ENCODE measurements around the gene LGALS4. TPM values are rescaled to one million over a fixed set of nuclear protein-coding genes. Genes with fewer than 3 reads are reported as not detected.
A peak's percentile ranks its signal among the peaks of the same experiment; 100 is the strongest.

Gene LGALS4
- polyA plus RNA-seq, 4 donors, result 1,130 to 3,807 (median 2,480) TPM

GRCh38 chr19:38840583-38840968 lies 27.8 kb upstream of the LGALS4 start:
- WGBS, 3 donors, result 72 to 94% (median 93%) methylated on average over 5 of the region's 5 CpGs
- DNase-seq (no peak), FAIRE-seq (no peak)
- Histone ChIP-seq H3K4me1 (ENCODE audit: control insufficient read depth in 3 of 3, insufficient read depth in 2 of 3, low read depth in 1 of 3, low read length in 2 of 3) (peaks cover 0 to 36% (median 0%) of the 10 kb centered on the region in 3 donors), H3K9me3 (ENCODE audit: control insufficient read depth in 2 of 2, insufficient read depth in 1 of 2, low read depth in 1 of 2, low read length in 1 of 2) (no peaks in the 10 kb centered on the region), H3K27ac (ENCODE audit: low read depth in 1 of 3, low read length in 2 of 3) (no peak overlapping the region), H3K4me3 (ENCODE audit: low read depth in 1 of 3, low read length in 3 of 3) (no peak overlapping the region), H3K36me3 (ENCODE audit: control insufficient read depth in 3 of 3, insufficient read depth in 2 of 3, low read depth in 1 of 3, low read length in 3 of 3) (peaks cover 52 to 97% (median 67%) of the 10 kb centered on the region in 3 donors), H3K27me3 (ENCODE audit: control insufficient read depth in 3 of 3, insufficient read depth in 3 of 3, low read length in 3 of 3) (no peaks in the 10 kb centered on the region)

- peaks cover 48 to 92% (median 64%) of the 10 kb centered on the region in 3 donors for H3K36me3 ChIP-seq (ENCODE audit: control insufficient read depth in 3 of 3, insufficient read depth in 2 of 3, low read depth in 1 of 3, low read length in 3 of 3)
- FAIRE-seq (no peak), DNase-seq (no peak)
- 71 to 80% (median 80%) methylated on average over 25 to 28 of the region's 28 CpGs for WGBS, 3 donors
- H3K4me1 ChIP-seq (ENCODE audit: control insufficient read depth in 3 of 3, insufficient read depth in 2 of 3, low read depth in 1 of 3, low read length in 2 of 3), result peaks cover 0 to 36% (median 0%) of the 10 kb centered on the region in 3 donors
- H3K27me3 ChIP-seq (ENCODE audit: control insufficient read depth in 3 of 3, insufficient read depth in 3 of 3, low read length in 3 of 3), result no peaks in the 10 kb centered on the region
- H3K9me3 ChIP-seq (ENCODE audit: control insufficient read depth in 2 of 2, insufficient read depth in 1 of 2, low read depth in 1 of 2, low read length in 1 of 2), result no peaks in the 10 kb centered on the region
- no peak overlapping the region for H3K27ac ChIP-seq (ENCODE audit: low read depth in 1 of 3, low read length in 2 of 3)
- no peak overlapping the region for H3K4me3 ChIP-seq (ENCODE audit: low read depth in 1 of 3, low read length in 3 of 3)
These were observed 27.3 kb upstream of the LGALS4 start for GRCh38 chr19:38839816-38840582.

GRCh38 chr19:38838986-38839761 lies 26.4 kb upstream of the LGALS4 start:
- DNase-seq (no peak), FAIRE-seq (no peak)
- Histone ChIP-seq H3K9me3 (ENCODE audit: control insufficient read depth in 2 of 2, insufficient read depth in 1 of 2, low read depth in 1 of 2, low read length in 1 of 2) (no peaks in the 10 kb centered on the region), H3K27me3 (ENCODE audit: control insufficient read depth in 3 of 3, insufficient read depth in 3 of 3, low read length in 3 of 3) (no peaks in the 10 kb centered on the region), H3K27ac (ENCODE audit: low read depth in 1 of 3, low read length in 2 of 3) (peak overlapping the region in 2 of 3 donors; percentile 17 to 68), H3K36me3 (ENCODE audit: control insufficient read depth in 3 of 3, insufficient read depth in 2 of 3, low read depth in 1 of 3, low read length in 3 of 3) (peaks cover 44 to 89% (median 55%) of the 10 kb centered on the region in 3 donors), H3K4me1 (ENCODE audit: control insufficient read depth in 3 of 3, insufficient read depth in 2 of 3, low read depth in 1 of 3, low read length in 2 of 3) (peaks cover 0 to 36% (median 0%) of the 10 kb centered on the region in 3 donors), H3K4me3 (ENCODE audit: low read depth in 1 of 3, low read length in 3 of 3) (no peak overlapping the region)
- WGBS, 3 donors, result 82 to 90% (median 87%) methylated on average over 12 of the region's 12 CpGs

GRCh38 chr19:38838208-38838985 lies 25.7 kb upstream of the LGALS4 start:
- Histone ChIP-seq H3K36me3 (ENCODE audit: control insufficient read depth in 3 of 3, insufficient read depth in 2 of 3, low read depth in 1 of 3, low read length in 3 of 3) (peaks cover 40 to 81% (median 51%) of the 10 kb centered on the region in 3 donors), H3K4me1 (ENCODE audit: control insufficient read depth in 3 of 3, insufficient read depth in 2 of 3, low read depth in 1 of 3, low read length in 2 of 3) (peaks cover 0 to 36% (median 0%) of the 10 kb centered on the region in 3 donors), H3K9me3 (ENCODE audit: control insufficient read depth in 2 of 2, insufficient read depth in 1 of 2, low read depth in 1 of 2, low read length in 1 of 2) (no peaks in the 10 kb centered on the region), H3K27me3 (ENCODE audit: control insufficient read depth in 3 of 3, insufficient read depth in 3 of 3, low read length in 3 of 3) (no peaks in the 10 kb centered on the region), H3K27ac (ENCODE audit: low read depth in 1 of 3, low read length in 2 of 3) (peak overlapping the region in 2 of 3 donors; percentile 17 to 68), H3K4me3 (ENCODE audit: low read depth in 1 of 3, low read length in 3 of 3) (no peak overlapping the region)
- 69 to 77% (median 70%) methylated on average over 18 to 19 of the region's 19 CpGs for WGBS, 3 donors
- FAIRE-seq, result no peak
- peak; percentile 28 to 81 for DNase-seq

- Histone ChIP-seq H3K27me3 (ENCODE audit: control insufficient read depth in 3 of 3, insufficient read depth in 3 of 3, low read length in 3 of 3) (no peaks in the 10 kb centered on the region), H3K4me3 (ENCODE audit: low read depth in 1 of 3, low read length in 3 of 3) (no peak overlapping the region), H3K9me3 (ENCODE audit: control insufficient read depth in 2 of 2, insufficient read depth in 1 of 2, low read depth in 1 of 2, low read length in 1 of 2) (no peaks in the 10 kb centered on the region), H3K36me3 (ENCODE audit: control insufficient read depth in 3 of 3, insufficient read depth in 2 of 3, low read depth in 1 of 3, low read length in 3 of 3) (peaks cover 33 to 74% (median 48%) of the 10 kb centered on the region in 3 donors), H3K4me1 (ENCODE audit: control insufficient read depth in 3 of 3, insufficient read depth in 2 of 3, low read depth in 1 of 3, low read length in 2 of 3) (peaks cover 0 to 37% (median 0%) of the 10 kb centered on the region in 3 donors), H3K27ac (ENCODE audit: low read depth in 1 of 3, low read length in 2 of 3) (peak overlapping the region in 2 of 3 donors; percentile 8 to 68)
- 80 to 86% (median 85%) methylated on average over 7 of the region's 7 CpGs for WGBS, 3 donors
- FAIRE-seq (no peak), DNase-seq (no peak)
These were observed 24.9 kb upstream of the LGALS4 start for GRCh38 chr19:38837656-38838121.

- Histone ChIP-seq H3K27me3 (ENCODE audit: control insufficient read depth in 3 of 3, insufficient read depth in 3 of 3, low read length in 3 of 3) (no peaks in the 10 kb centered on the region), H3K9me3 (ENCODE audit: control insufficient read depth in 2 of 2, insufficient read depth in 1 of 2, low read depth in 1 of 2, low read length in 1 of 2) (no peaks in the 10 kb centered on the region), H3K36me3 (ENCODE audit: control insufficient read depth in 3 of 3, insufficient read depth in 2 of 3, low read depth in 1 of 3, low read length in 3 of 3) (peaks cover 32 to 68% (median 44%) of the 10 kb centered on the region in 3 donors), H3K27ac (ENCODE audit: low read depth in 1 of 3, low read length in 2 of 3) (peak overlapping the region in 1 of 3 donors; percentile 68), H3K4me1 (ENCODE audit: control insufficient read depth in 3 of 3, insufficient read depth in 2 of 3, low read depth in 1 of 3, low read length in 2 of 3) (peaks cover 0 to 43% (median 0%) of the 10 kb centered on the region in 3 donors), H3K4me3 (ENCODE audit: low read depth in 1 of 3, low read length in 3 of 3) (no peak overlapping the region)
- DNase-seq (no peak), FAIRE-seq (no peak)
- 77 to 85% (median 82%) methylated on average over 6 of the region's 6 CpGs for WGBS, 3 donors
These were observed 24.4 kb upstream of the LGALS4 start for GRCh38 chr19:38836983-38837626.

- H3K9me3 ChIP-seq (ENCODE audit: control insufficient read depth in 2 of 2, insufficient read depth in 1 of 2, low read depth in 1 of 2, low read length in 1 of 2), result no peaks in the 10 kb centered on the region
- H3K27me3 ChIP-seq (ENCODE audit: control insufficient read depth in 3 of 3, insufficient read depth in 3 of 3, low read length in 3 of 3), result no peaks in the 10 kb centered on the region
- WGBS, 3 donors, result 63 to 77% (median 67%) methylated on average over 8 of the region's 8 CpGs
- H3K4me3 ChIP-seq (ENCODE audit: low read depth in 1 of 3, low read length in 3 of 3), result no peak overlapping the region
- FAIRE-seq (no peak), DNase-seq (no peak)
- peaks cover 0 to 45% (median 0%) of the 10 kb centered on the region in 3 donors for H3K4me1 ChIP-seq (ENCODE audit: control insufficient read depth in 3 of 3, insufficient read depth in 2 of 3, low read depth in 1 of 3, low read length in 2 of 3)
- H3K27ac ChIP-seq (ENCODE audit: low read depth in 1 of 3, low read length in 2 of 3), result no peak overlapping the region
- peaks cover 32 to 62% (median 39%) of the 10 kb centered on the region in 3 donors for H3K36me3 ChIP-seq (ENCODE audit: control insufficient read depth in 3 of 3, insufficient read depth in 2 of 3, low read depth in 1 of 3, low read length in 3 of 3)
These were observed 23.6 kb upstream of the LGALS4 start for GRCh38 chr19:38836159-38836982.

Measured in small intestine (tissue), 7 donors.